Tibial nerve (tissue), 3 donors: ENCODE results near the gene INSYN2B.

Experiments
- POLR2A ChIP-seq, 2 donors: fragments of 450-650 bp; IDR thresholded peaks; one replicate each; pipeline ENCODE4 v1.6.1; 2017; ENCODE audit warnings: antibody characterized with exemption in 2 of 2, mild to moderate bottlenecking in 2 of 2, moderate library complexity in 2 of 2
- TF ChIP-seq, protein P1 (sequence below), 5 experiments: fragments of 200-600 bp in 3 of 5; fragments of 450-650 bp in 2 of 5; sonication (generic) in 3 of 5; IDR thresholded peaks; one replicate each; pipeline ENCODE4 v1.5.1; 2016 to 2019; ENCODE audit warnings: antibody characterized with exemption in 5 of 5, mild to moderate bottlenecking in 3 of 5, moderate library complexity in 2 of 5

DNA sequence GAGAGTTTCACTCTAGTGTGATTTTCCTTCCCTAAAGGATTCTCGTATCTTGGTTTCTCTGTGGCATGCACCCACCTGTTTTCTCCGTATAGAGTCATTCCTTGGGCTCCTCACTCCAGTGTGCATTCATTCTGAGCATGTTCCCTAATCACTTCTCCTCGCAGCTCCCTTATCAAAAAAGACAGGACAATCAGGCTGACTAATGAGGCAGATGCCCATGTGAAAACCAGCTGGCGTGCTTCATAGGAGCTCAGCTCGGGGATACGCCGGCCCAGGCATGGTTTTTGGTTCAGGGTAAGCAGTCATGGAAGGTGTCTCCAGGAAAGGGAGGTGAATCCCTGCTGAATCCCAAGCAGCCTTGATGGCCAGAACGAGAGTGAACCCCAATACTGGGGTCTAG, 41.2 kb upstream of the INSYN2B start:
- TF ChIP-seq, protein P1, sequence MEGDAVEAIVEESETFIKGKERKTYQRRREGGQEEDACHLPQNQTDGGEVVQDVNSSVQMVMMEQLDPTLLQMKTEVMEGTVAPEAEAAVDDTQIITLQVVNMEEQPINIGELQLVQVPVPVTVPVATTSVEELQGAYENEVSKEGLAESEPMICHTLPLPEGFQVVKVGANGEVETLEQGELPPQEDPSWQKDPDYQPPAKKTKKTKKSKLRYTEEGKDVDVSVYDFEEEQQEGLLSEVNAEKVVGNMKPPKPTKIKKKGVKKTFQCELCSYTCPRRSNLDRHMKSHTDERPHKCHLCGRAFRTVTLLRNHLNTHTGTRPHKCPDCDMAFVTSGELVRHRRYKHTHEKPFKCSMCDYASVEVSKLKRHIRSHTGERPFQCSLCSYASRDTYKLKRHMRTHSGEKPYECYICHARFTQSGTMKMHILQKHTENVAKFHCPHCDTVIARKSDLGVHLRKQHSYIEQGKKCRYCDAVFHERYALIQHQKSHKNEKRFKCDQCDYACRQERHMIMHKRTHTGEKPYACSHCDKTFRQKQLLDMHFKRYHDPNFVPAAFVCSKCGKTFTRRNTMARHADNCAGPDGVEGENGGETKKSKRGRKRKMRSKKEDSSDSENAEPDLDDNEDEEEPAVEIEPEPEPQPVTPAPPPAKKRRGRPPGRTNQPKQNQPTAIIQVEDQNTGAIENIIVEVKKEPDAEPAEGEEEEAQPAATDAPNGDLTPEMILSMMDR (IDR thresholded peaks at IDR 0.05): no peak
- no peak for TF ChIP-seq POLR2A (IDR thresholded peaks at IDR 0.05)
